SK-N-SH (cell line): ENCODE results near the gene SMPDL3A. TPM values are rescaled to one million over a fixed set of nuclear protein-coding genes. Genes with fewer than 3 reads are reported as not detected.

Experiments used
- CTCF ChIA-PET: fragments of 300-600, 350-600 bp; formaldehyde crosslinking; extraction: SDS; loops from one replicate; lab custom pipeline; 2021; lab: Yijun Ruan, JAX
- POLR2A ChIA-PET: fragments of 350-600 bp; sonication (Branson Sonifier 250); formaldehyde crosslinking; extraction: SDS; loops from one replicate; lab custom pipeline; 2020; ENCODE audit warnings: antibody characterized with exemption, inconsistent platforms; lab: Yijun Ruan, JAX
- DNase-seq: peaks from one replicate; pipeline ENCODE4 v3.0.0; 2012
- H2AFZ ChIP-seq: fragments of 200-600 bp; sonication (generic); 2 replicates; pipeline ENCODE4 v1.8.1; 2016; ENCODE audit warnings: antibody characterized with exemption, mild to moderate bottlenecking, low read depth
- H3F3A ChIP-seq: fragments of 200-600 bp; sonication (generic); replicated peaks from 2 replicates; pipeline ENCODE3; 2016; ENCODE audit warnings: antibody characterized with exemption, mild to moderate bottlenecking; ENCODE audit not compliant: insufficient read depth
- H3K27ac ChIP-seq, 2 experiments: fragments of 200-500 bp in 1 of 2; fragments of 200-600 bp in 1 of 2; sonication (Bioruptor generic) in 1 of 2; sonication (generic), shearing (Covaris generic) in 1 of 2; 2 replicates each; pipeline versions ENCODE4 v1.5.1 to v1.6.1; 2014 to 2016; ENCODE audit warnings: low read depth in 2 of 2, inconsistent platforms in 1 of 2, low read length in 1 of 2, mild to moderate bottlenecking in 1 of 2, mixed read lengths in 1 of 2
- H3K27me3 ChIP-seq: fragments of 200-600 bp; sonication (generic), shearing (Covaris generic); 2 replicates; pipeline ENCODE4 v1.6.1; 2016; ENCODE audit warnings: mixed run types; ENCODE audit not compliant: insufficient read depth
- H3K36me3 ChIP-seq, 2 experiments: fragments of 200-500 bp in 1 of 2; fragments of 200-600 bp in 1 of 2; sonication (Bioruptor generic) in 1 of 2; sonication (generic) in 1 of 2; replicated peaks in 1 of 2; 2 replicates each; pipeline versions ENCODE3 to v1.5.1; 2014 to 2016; ENCODE audit warnings: low read length in 1 of 2, mild to moderate bottlenecking in 1 of 2; ENCODE audit not compliant: insufficient read depth in 2 of 2, control insufficient read depth in 1 of 2
- H3K4me1 ChIP-seq, 2 experiments: fragments of 200-500 bp in 1 of 2; fragments of 200-600 bp in 1 of 2; sonication (Bioruptor generic) in 1 of 2; sonication (generic), shearing (Covaris generic) in 1 of 2; 2 replicates each; pipeline versions ENCODE4 v1.5.1 to v1.6.1; 2014 to 2016; ENCODE audit warnings: low read depth in 1 of 2, low read length in 1 of 2, mixed run types in 1 of 2; ENCODE audit not compliant: insufficient read depth in 2 of 2, control insufficient read depth in 1 of 2
- H3K4me2 ChIP-seq: fragments of 200-600 bp; sonication (generic), shearing (Covaris generic); 2 replicates; pipeline ENCODE4 v1.6.1; 2017; ENCODE audit warnings: mixed run types
- H3K4me3 ChIP-seq, 2 experiments: fragments of 200-500 bp in 1 of 2; fragments of 200-600 bp in 1 of 2; sonication (Bioruptor generic) in 1 of 2; sonication (generic), shearing (Covaris generic) in 1 of 2; 2 replicates each; pipeline versions ENCODE4 v1.5.1 to v1.8.1; 2014 to 2016; ENCODE audit warnings: low read depth in 2 of 2, inconsistent platforms in 1 of 2, low read length in 1 of 2, mild to moderate bottlenecking in 1 of 2, mixed read lengths in 1 of 2, moderate library complexity in 1 of 2
- H3K79me2 ChIP-seq: fragments of 200-600 bp; sonication (generic); 2 replicates; pipeline ENCODE4 v1.8.1; 2017; ENCODE audit warnings: mild to moderate bottlenecking; ENCODE audit not compliant: insufficient read depth
- H3K9ac ChIP-seq: fragments of 200-600 bp; sonication (generic); 2 replicates; pipeline ENCODE4 v1.6.1; 2017; ENCODE audit warnings: mixed run types
- H3K9me2 ChIP-seq: fragments of 200-600 bp; sonication (generic); 2 replicates; pipeline ENCODE4 v1.6.1; 2017; ENCODE audit warnings: mixed run types
- H3K9me3 ChIP-seq: fragments of 200-600 bp; sonication (generic); 2 replicates; pipeline ENCODE4 v1.6.1; 2017; ENCODE audit warnings: mixed run types, mild to moderate bottlenecking, moderate library complexity
- H4K20me1 ChIP-seq: fragments of 200-600 bp; sonication (generic); 2 replicates; pipeline ENCODE4 v1.6.1; 2017; ENCODE audit warnings: mild to moderate bottlenecking, mixed run types; ENCODE audit not compliant: insufficient read depth
- FOSL2 ChIP-seq: IDR thresholded peaks from 2 replicates; pipeline ENCODE4 v1.4.0; 2012; ENCODE audit warnings: low read depth, mild to moderate bottlenecking, moderate library complexity, borderline replicate concordance
- FOXM1 ChIP-seq: IDR thresholded peaks from 2 replicates; pipeline ENCODE4 v1.4.0; 2012; ENCODE audit warnings: low read depth, mild to moderate bottlenecking
- GATA2 ChIP-seq: sonication (generic); formaldehyde crosslinking; IDR thresholded peaks from 2 replicates; pipeline ENCODE4 v1.5.0; 2020; ENCODE audit warnings: mild to moderate bottlenecking, missing genetic modification reagents
- MXI1 ChIP-seq: IDR thresholded peaks from 2 replicates; pipeline ENCODE4 v1.6.1; 2012; ENCODE audit warnings: mild to moderate bottlenecking, low read depth, low read length, improper control_type of control experiment
- NFIC ChIP-seq: IDR thresholded peaks from 2 replicates; pipeline ENCODE4 v1.4.0; 2012; ENCODE audit warnings: borderline replicate concordance
- TCF12 ChIP-seq: IDR thresholded peaks from 2 replicates; pipeline ENCODE4 v1.4.0; 2012
- YY1 ChIP-seq: IDR thresholded peaks from 2 replicates; pipeline ENCODE4 v1.4.0; 2012; ENCODE audit warnings: low read depth, mild to moderate bottlenecking
- WGBS: methylation state at CpG from one replicate; pipeline ENCODE4 v1.1.6; 2017; ENCODE audit warnings: low lambda C conversion rate; 5-methylcytosine and 5-hydroxymethylcytosine counted together
- polyA plus RNA-seq, 3 experiments: library from polyadenylated mRNA; depleted of rRNA; stranded (reverse); fragments of >200 nt; gene quantifications; 2 replicates each; pipeline ENCODE4 v1.2.3, GENCODE V29; 2012
- TF ChIP-seq, protein P1 (sequence below): fragments of 150-350 bp; IDR thresholded peaks from 2 replicates; pipeline ENCODE4 v1.6.1; 2016; ENCODE audit warnings: mild to moderate bottlenecking, low read depth, low read length
- TF ChIP-seq, protein P2 (sequence below): IDR thresholded peaks from 2 replicates; pipeline ENCODE4; 2012
- TF ChIP-seq, protein P3 (sequence below): fragments of 150-350 bp; IDR thresholded peaks from 2 replicates; pipeline ENCODE4 v1.6.1; 2017; ENCODE audit warnings: antibody characterized with exemption, low read length, low read depth, borderline replicate concordance
- TF ChIP-seq, protein P4 (sequence below): fragments of 200-600 bp; sonication (generic); IDR thresholded peaks from 2 replicates; pipeline ENCODE4 v1.6.1; 2017; ENCODE audit warnings: antibody characterized with exemption, mild to moderate bottlenecking, moderate library complexity
- TF ChIP-seq, protein P5 (sequence below): IDR thresholded peaks from 2 replicates; pipeline ENCODE4 v1.4.0; 2012; ENCODE audit warnings: low read depth, borderline replicate concordance
- TF ChIP-seq, protein P6 (sequence below): IDR thresholded peaks from 2 replicates; pipeline ENCODE4 v1.6.1; 2012; ENCODE audit warnings: mild to moderate bottlenecking, low read depth, low read length, moderate library complexity

Gene SMPDL3A
- polyA plus RNA-seq, 1 of the 3 experiments (the other 2 are of a cell fraction) = 2.0 TPM

DNA sequence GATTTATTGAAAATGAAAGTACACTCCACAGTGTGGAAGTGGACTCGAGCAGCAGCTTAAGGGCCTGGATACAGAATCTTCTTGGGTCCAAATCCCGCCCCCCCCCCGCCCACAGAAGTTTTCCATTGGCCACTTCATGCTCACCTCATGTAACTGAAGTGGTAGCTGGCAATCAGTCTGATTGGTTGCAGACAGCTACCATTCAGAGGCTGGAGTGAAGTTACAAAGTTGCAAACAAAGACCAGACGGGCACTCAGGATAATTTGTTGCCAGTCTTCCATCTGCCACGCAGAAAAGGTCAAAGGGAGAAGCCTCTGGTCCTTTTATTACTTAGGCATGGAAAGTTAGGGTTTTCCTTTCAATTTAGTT, 35.4 kb upstream of the SMPDL3A start:
- CTCF ChIA-PET = interaction anchor here (1.8 kb wide), 1 partner anchor 35 kb away, joined by 4 read pairs; the partner anchor contains the start of gene SMPDL3A
- H3K9me3 ChIP-seq = no peaks in the 10 kb centered on the region; the same call in 1 of the 2 replicates
- H4K20me1 ChIP-seq = no peaks in the 10 kb centered on the region
- TF ChIP-seq, protein P1, sequence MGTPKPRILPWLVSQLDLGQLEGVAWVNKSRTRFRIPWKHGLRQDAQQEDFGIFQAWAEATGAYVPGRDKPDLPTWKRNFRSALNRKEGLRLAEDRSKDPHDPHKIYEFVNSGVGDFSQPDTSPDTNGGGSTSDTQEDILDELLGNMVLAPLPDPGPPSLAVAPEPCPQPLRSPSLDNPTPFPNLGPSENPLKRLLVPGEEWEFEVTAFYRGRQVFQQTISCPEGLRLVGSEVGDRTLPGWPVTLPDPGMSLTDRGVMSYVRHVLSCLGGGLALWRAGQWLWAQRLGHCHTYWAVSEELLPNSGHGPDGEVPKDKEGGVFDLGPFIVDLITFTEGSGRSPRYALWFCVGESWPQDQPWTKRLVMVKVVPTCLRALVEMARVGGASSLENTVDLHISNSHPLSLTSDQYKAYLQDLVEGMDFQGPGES = no peak
- TF ChIP-seq, protein P2, sequence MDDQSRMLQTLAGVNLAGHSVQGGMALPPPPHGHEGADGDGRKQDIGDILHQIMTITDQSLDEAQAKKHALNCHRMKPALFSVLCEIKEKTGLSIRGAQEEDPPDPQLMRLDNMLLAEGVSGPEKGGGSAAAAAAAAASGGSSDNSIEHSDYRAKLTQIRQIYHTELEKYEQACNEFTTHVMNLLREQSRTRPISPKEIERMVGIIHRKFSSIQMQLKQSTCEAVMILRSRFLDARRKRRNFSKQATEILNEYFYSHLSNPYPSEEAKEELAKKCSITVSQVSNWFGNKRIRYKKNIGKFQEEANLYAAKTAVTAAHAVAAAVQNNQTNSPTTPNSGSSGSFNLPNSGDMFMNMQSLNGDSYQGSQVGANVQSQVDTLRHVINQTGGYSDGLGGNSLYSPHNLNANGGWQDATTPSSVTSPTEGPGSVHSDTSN = 0 out of 2 replicates have a peak, but pooled peaks have one; percentile 9
- 7% methylated on average over 5 of the region's 5 CpGs for WGBS
- peak overlapping the region; percentile 65 for H3K4me2 ChIP-seq
- no peak overlapping the region for H3K27ac ChIP-seq
- no peaks in the 10 kb centered on the region for H3F3A ChIP-seq
- no peak for DNase-seq
- no peaks in the 10 kb centered on the region for H3K36me3 ChIP-seq
- H3K9ac ChIP-seq = no peak overlapping the region
- H3K27me3 ChIP-seq = no peaks in the 10 kb centered on the region
- peak overlapping the region; percentile 30 to 52; a peak in 2 of 4 replicates for H3K4me3 ChIP-seq
- H3K79me2 ChIP-seq = no peaks in the 10 kb centered on the region
- peak overlapping the region; percentile 79; the same call in 1 of the 2 replicates for H2AFZ ChIP-seq
- H3K4me1 ChIP-seq = no peaks in the 10 kb centered on the region
- no peaks in the 10 kb centered on the region for H3K9me2 ChIP-seq
- POLR2A ChIA-PET = no interaction called here

DNA sequence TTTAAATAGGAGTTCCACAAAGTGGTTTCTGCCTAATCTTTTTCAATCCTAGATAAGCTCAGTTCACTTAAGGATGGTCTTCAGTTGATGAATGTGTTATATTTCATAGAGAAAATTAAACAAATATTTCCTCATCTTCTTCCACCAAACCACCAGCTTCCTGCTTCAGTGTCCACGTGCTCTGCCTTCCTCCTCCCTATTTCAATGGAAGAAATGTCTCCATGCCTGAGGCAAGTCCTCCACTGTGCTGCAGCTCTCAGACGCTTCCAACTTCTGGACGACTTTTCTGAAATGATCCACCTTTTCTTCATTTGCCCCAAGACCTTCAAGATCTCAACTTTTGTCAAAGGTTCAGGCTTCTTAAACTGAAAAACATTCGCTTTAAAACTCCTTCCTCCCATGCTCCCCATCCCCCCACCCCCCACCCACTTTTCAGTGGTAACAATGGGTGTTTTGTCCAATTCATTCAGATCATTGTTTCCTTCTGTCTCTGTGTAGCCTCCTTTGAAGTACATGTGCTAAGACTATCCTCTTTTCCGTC, 34.8 kb upstream of the SMPDL3A start:
- ChIA-PET CTCF (interaction anchor here (1.8 kb wide), 1 partner anchor 35 kb away, joined by 4 read pairs; the partner anchor contains the start of gene SMPDL3A), POLR2A (no interaction called here)
- WGBS = 5% methylated on average over 5 of the region's 5 CpGs
- Histone ChIP-seq H3K9ac (no peak overlapping the region), H3K36me3 (no peaks in the 10 kb centered on the region), H3K9me3 (no peaks in the 10 kb centered on the region; the same call in 1 of the 2 replicates), H3K4me3 (0 out of 4 replicates have a peak overlapping the region, but pooled peaks of 1 of the 2 experiments have one; percentile 52), H3K4me1 (no peaks in the 10 kb centered on the region), H3K4me2 (no peak overlapping the region), H3K79me2 (no peaks in the 10 kb centered on the region), H3K9me2 (no peaks in the 10 kb centered on the region), H3K27ac (no peak overlapping the region), H3F3A (no peaks in the 10 kb centered on the region), H2AFZ (no peak overlapping the region), H4K20me1 (no peaks in the 10 kb centered on the region), H3K27me3 (no peaks in the 10 kb centered on the region)
- no peak for DNase-seq
- TF ChIP-seq MXI1 (no peak), YY1 (no peak), TCF12 (no peak), FOSL2 (no peak), GATA2 (CRISPR knock-in tag) (no peak), FOXM1 (no peak), NFIC (no peak)
- TF ChIP-seq, protein P3, sequence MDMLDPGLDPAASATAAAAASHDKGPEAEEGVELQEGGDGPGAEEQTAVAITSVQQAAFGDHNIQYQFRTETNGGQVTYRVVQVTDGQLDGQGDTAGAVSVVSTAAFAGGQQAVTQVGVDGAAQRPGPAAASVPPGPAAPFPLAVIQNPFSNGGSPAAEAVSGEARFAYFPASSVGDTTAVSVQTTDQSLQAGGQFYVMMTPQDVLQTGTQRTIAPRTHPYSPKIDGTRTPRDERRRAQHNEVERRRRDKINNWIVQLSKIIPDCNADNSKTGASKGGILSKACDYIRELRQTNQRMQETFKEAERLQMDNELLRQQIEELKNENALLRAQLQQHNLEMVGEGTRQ = no peak
- TF ChIP-seq, protein P4, sequence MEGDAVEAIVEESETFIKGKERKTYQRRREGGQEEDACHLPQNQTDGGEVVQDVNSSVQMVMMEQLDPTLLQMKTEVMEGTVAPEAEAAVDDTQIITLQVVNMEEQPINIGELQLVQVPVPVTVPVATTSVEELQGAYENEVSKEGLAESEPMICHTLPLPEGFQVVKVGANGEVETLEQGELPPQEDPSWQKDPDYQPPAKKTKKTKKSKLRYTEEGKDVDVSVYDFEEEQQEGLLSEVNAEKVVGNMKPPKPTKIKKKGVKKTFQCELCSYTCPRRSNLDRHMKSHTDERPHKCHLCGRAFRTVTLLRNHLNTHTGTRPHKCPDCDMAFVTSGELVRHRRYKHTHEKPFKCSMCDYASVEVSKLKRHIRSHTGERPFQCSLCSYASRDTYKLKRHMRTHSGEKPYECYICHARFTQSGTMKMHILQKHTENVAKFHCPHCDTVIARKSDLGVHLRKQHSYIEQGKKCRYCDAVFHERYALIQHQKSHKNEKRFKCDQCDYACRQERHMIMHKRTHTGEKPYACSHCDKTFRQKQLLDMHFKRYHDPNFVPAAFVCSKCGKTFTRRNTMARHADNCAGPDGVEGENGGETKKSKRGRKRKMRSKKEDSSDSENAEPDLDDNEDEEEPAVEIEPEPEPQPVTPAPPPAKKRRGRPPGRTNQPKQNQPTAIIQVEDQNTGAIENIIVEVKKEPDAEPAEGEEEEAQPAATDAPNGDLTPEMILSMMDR = no peak
- TF ChIP-seq, protein P5, sequence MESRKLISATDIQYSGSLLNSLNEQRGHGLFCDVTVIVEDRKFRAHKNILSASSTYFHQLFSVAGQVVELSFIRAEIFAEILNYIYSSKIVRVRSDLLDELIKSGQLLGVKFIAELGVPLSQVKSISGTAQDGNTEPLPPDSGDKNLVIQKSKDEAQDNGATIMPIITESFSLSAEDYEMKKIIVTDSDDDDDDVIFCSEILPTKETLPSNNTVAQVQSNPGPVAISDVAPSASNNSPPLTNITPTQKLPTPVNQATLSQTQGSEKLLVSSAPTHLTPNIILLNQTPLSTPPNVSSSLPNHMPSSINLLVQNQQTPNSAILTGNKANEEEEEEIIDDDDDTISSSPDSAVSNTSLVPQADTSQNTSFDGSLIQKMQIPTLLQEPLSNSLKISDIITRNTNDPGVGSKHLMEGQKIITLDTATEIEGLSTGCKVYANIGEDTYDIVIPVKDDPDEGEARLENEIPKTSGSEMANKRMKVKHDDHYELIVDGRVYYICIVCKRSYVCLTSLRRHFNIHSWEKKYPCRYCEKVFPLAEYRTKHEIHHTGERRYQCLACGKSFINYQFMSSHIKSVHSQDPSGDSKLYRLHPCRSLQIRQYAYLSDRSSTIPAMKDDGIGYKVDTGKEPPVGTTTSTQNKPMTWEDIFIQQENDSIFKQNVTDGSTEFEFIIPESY = no peak
- TF ChIP-seq, protein P6, sequence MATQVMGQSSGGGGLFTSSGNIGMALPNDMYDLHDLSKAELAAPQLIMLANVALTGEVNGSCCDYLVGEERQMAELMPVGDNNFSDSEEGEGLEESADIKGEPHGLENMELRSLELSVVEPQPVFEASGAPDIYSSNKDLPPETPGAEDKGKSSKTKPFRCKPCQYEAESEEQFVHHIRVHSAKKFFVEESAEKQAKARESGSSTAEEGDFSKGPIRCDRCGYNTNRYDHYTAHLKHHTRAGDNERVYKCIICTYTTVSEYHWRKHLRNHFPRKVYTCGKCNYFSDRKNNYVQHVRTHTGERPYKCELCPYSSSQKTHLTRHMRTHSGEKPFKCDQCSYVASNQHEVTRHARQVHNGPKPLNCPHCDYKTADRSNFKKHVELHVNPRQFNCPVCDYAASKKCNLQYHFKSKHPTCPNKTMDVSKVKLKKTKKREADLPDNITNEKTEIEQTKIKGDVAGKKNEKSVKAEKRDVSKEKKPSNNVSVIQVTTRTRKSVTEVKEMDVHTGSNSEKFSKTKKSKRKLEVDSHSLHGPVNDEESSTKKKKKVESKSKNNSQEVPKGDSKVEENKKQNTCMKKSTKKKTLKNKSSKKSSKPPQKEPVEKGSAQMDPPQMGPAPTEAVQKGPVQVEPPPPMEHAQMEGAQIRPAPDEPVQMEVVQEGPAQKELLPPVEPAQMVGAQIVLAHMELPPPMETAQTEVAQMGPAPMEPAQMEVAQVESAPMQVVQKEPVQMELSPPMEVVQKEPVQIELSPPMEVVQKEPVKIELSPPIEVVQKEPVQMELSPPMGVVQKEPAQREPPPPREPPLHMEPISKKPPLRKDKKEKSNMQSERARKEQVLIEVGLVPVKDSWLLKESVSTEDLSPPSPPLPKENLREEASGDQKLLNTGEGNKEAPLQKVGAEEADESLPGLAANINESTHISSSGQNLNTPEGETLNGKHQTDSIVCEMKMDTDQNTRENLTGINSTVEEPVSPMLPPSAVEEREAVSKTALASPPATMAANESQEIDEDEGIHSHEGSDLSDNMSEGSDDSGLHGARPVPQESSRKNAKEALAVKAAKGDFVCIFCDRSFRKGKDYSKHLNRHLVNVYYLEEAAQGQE = no peak
- TF ChIP-seq, protein P2 = no peak
